Tibial nerve (tissue), 4 donors: Measurements from ENCODE around the gene HNF1B.

Experiments
- EP300 ChIP-seq, 2 donors: sonication (generic); formaldehyde crosslinking; IDR thresholded peaks; one replicate each; pipeline ENCODE4 v1.6.1; 2017; ENCODE audit warnings: antibody characterized with exemption in 2 of 2, mild to moderate bottlenecking in 1 of 2
- POLR2A ChIP-seq, 2 donors: fragments of 450-650 bp; IDR thresholded peaks; one replicate each; pipeline ENCODE4 v1.6.1; 2017; ENCODE audit warnings: antibody characterized with exemption in 2 of 2, mild to moderate bottlenecking in 2 of 2, moderate library complexity in 2 of 2
- TF ChIP-seq, protein P1 (sequence below), 5 experiments: fragments of 200-600 bp in 3 of 5; fragments of 450-650 bp in 2 of 5; sonication (generic) in 3 of 5; IDR thresholded peaks; one replicate each; pipeline ENCODE4 v1.5.1; 2016 to 2019; ENCODE audit warnings: antibody characterized with exemption in 5 of 5, mild to moderate bottlenecking in 3 of 5, moderate library complexity in 2 of 5

DNA sequence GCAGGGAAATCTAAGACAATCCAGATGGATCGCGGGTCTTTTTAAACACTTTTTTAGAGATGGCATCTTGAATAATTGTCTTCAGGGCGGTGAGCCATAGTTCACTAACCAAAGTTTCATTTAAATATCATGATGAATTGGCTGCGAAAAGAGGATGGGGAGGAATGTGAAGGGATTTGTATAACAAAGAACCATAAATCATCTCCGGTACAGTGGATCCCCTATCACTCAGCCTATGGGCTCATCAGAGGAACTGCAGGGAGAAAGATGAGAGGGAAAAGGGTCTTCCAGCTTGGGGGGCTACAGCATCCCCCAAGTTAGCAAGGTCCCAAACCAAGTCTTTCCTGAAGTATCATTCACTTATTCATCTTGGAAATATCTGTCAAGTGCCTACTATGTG lies 84.9 kb downstream of the HNF1B start:
- TF ChIP-seq, protein P1, sequence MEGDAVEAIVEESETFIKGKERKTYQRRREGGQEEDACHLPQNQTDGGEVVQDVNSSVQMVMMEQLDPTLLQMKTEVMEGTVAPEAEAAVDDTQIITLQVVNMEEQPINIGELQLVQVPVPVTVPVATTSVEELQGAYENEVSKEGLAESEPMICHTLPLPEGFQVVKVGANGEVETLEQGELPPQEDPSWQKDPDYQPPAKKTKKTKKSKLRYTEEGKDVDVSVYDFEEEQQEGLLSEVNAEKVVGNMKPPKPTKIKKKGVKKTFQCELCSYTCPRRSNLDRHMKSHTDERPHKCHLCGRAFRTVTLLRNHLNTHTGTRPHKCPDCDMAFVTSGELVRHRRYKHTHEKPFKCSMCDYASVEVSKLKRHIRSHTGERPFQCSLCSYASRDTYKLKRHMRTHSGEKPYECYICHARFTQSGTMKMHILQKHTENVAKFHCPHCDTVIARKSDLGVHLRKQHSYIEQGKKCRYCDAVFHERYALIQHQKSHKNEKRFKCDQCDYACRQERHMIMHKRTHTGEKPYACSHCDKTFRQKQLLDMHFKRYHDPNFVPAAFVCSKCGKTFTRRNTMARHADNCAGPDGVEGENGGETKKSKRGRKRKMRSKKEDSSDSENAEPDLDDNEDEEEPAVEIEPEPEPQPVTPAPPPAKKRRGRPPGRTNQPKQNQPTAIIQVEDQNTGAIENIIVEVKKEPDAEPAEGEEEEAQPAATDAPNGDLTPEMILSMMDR (IDR thresholded peaks at IDR 0.05): no peak
- no peak for TF ChIP-seq POLR2A (IDR thresholded peaks at IDR 0.05)
- TF ChIP-seq EP300 (IDR thresholded peaks at IDR 0.05): no peak
